Central memory CD8-positive, alpha-beta T cell (primary cell): ENCODE measurements around the gene MED12L.
"Not testable (repeated sequence)": the region's sequence is repeated elsewhere in the genome, so short reads cannot be mapped to it uniquely, and the experiment has no call there.

ENCODE experiments used
- ATAC-seq: fragments of 150-1000 bp; cut with Tn5 transposase; replicated peaks from 2 replicates; pipeline ENCODE4 v1.10.0; 2022; ENCODE audit warnings: mild to moderate bottlenecking, moderate FRiP score, moderate number of reproducible peaks; ENCODE audit not compliant: poor library complexity, severe bottlenecking; ENCODE audit errors: extremely low read depth
- DNase-seq, 2 donors: peaks; one replicate each; pipeline ENCODE4 v3.0.0; 2021; ENCODE audit warnings: low spot score in 2 of 2
- H3K27ac Mint-ChIP-seq: one replicate; pipeline ENCODE4 v1.8.0; 2022; ENCODE audit warnings: low read depth, mild to moderate bottlenecking, moderate library complexity, mixed read lengths
- H3K27me3 Mint-ChIP-seq: one replicate; pipeline ENCODE4 v1.8.0; 2022; ENCODE audit warnings: mixed read lengths
- H3K36me3 Mint-ChIP-seq: one replicate; pipeline ENCODE4 v1.8.0; 2022; ENCODE audit warnings: mild to moderate bottlenecking, moderate library complexity, mixed read lengths; ENCODE audit not compliant: insufficient read depth
- H3K4me1 Mint-ChIP-seq: one replicate; pipeline ENCODE4 v1.8.0; 2022; ENCODE audit warnings: mixed read lengths
- H3K4me3 Mint-ChIP-seq: one replicate; pipeline ENCODE4 v1.8.0; 2022; ENCODE audit warnings: mild to moderate bottlenecking, moderate library complexity, mixed read lengths
- H3K9me3 Mint-ChIP-seq: one replicate; pipeline ENCODE4 v1.8.0; 2022; ENCODE audit warnings: mixed read lengths

MED12L gene

DNA sequence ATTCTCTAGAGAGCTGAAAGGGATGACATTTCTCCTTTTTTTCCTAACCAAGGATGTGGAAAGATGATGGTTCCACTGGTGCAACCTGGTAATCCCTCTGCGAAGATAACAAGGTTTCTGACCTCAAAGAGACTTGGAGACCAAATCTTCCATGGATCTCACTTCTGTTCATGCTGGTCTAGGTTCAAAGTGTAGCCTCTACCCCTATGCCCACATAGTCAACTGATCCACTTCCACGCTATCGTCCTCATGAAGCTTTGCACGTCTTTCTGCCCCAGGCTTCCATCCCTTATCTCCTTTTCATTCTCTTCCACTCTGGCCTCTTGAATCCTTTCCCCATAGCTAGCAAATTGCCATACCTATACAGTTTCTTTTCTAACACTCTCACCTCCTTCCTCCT, 8.8 kb upstream of the MED12L start:
- ATAC-seq (no peak), DNase-seq (no peak)
- Mint-ChIP-seq H3K4me3 (no peak overlapping the region), H3K4me1 (no peaks in the 10 kb centered on the region), H3K36me3 (no peaks in the 10 kb centered on the region), H3K27ac (no peak overlapping the region), H3K9me3 (no peaks in the 10 kb centered on the region), H3K27me3 (peaks cover 31% of the 10 kb centered on the region)

DNA sequence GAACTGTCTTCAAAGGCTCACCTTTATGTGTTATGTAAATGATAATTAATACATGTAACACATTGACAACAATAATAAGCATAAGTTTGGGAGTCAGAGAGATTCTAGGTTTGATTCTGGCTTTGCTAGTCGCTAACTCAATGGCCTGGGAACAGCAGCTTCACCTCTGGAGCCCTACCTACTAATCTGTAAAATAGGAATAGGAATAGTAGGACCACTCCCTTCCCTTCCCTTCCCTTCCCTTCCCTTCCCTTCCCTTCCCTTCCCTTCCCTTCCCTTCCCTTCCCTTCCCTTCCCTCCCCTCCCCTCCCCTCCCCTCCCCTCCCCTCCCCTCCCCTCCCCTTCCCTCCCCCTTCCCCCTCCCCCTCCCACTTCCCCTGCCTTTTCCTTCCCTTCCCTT, 4.4 kb upstream of the MED12L start:
- H3K36me3 Mint-ChIP-seq, H3K27ac Mint-ChIP-seq, H3K4me3 Mint-ChIP-seq, H3K9me3 Mint-ChIP-seq, DNase-seq, ATAC-seq, H3K4me1 Mint-ChIP-seq: not testable (repeated sequence)
- H3K27me3 Mint-ChIP-seq = peaks cover 54% of the 10 kb centered on the region

DNA sequence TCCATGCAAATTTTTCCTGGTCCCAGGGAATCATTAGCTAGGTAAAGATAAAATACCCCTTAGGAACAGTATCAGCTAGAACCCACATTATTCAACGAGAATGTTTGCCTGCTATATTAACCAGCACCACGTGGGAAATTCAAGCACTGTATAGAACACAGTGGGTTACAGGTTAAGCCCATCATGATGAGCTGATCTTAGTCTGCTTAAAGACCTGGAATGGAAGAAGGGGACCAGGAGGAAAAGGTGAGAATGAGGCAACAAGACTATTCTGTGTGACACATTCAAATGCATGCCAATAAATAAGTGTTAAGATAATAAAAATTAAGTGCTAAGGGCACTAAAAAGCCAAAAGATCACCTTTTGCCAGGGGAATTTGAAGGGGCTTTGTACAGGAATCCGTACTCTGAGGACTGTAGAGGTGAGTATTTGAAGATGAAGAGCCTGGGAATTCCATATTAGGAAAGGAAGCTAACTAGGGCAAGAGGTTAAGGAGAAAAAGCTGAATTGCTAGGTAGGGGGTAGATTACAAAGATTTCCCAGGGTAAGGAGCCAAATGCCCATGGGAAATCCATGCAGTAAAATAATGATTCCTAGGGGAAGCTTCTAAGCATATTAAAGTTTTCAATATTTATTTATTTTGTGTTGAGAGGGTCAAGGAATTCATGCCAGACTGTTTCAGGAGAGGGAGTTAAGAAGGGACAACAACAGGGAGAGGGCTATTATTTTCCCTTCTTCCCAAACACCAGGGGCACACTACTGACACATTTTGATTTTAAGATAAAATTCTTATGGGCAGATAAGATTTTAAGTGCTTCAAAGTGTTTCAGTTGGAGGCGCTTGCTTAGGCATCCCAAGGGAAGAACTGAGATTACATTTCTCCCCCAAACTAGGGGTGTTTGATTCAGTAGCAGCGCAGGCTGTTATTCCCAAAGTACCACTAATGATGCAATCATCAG, 2.3 kb upstream of the MED12L start:
- H3K27me3 Mint-ChIP-seq = peaks cover 72% of the 10 kb centered on the region
- no peak for ATAC-seq
- H3K4me1 Mint-ChIP-seq = no peaks in the 10 kb centered on the region
- DNase-seq = no peak
- no peak overlapping the region for H3K27ac Mint-ChIP-seq
- H3K9me3 Mint-ChIP-seq = no peaks in the 10 kb centered on the region
- H3K4me3 Mint-ChIP-seq = no peak overlapping the region
- H3K36me3 Mint-ChIP-seq = peaks cover 4% of the 10 kb centered on the region

DNA sequence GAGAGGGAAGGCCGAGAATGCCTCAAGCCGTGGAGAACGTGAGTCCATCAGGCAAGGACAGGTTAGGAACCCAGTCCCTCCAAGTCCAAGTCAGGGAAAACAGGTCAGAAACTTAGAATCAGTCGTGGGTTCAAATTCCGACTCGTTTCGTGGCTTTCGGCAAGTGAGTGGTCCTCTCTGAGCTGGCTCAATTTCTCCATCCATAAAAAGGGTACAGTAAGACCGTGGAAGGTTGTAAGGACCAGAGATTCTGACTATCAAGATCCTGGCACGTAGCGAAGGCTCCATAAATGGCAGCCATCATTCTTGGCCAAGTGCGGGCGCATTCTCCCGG, 604 bp upstream of the MED12L start:
- Mint-ChIP-seq H3K27me3 (peaks cover 81% of the 10 kb centered on the region), H3K9me3 (no peaks in the 10 kb centered on the region), H3K4me3 (peak overlapping the region; percentile 81), H3K27ac (no peak overlapping the region), H3K4me1 (no peaks in the 10 kb centered on the region), H3K36me3 (peaks cover 4% of the 10 kb centered on the region)
- ATAC-seq (no peak), DNase-seq (no peak)

DNA sequence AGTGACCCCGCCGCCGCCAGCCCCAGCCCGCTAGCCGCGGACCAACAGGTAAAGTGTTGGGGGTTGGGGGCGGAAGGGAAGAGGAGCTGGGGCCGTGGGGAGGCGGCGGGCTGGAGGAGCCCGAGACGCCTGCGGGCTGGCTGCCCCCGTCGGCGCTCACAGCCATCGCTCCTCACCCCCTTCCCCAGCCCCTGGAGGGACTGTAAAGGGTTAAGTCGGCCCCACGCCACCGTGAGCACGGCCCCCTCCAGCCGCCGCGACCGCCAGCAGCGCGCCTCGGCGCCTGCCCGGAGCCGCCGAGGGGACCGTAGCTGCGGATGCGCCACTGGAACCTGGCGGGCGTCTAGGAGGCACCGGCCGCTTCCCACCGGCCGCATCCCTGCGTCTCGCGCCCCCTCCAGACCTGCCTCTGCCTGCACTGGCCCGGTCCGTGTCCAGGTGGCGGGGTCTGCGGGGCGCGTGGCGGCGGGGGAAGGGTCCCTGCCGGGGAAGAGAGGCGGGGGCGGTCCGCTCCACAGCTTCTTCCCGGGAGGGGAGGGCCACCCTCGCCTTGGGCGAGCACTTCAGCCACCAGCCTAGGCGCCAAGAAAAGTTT, 522 bp downstream of the MED12L start:
- Mint-ChIP-seq H3K27ac (no peak overlapping the region), H3K4me3 (peak overlapping the region; percentile 81), H3K4me1 (no peaks in the 10 kb centered on the region), H3K27me3 (peaks cover 81% of the 10 kb centered on the region), H3K9me3 (no peaks in the 10 kb centered on the region), H3K36me3 (peaks cover 4% of the 10 kb centered on the region)
- ATAC-seq (peak; percentile 6), DNase-seq (peak in 1 of 2 donors; percentile 13)

DNA sequence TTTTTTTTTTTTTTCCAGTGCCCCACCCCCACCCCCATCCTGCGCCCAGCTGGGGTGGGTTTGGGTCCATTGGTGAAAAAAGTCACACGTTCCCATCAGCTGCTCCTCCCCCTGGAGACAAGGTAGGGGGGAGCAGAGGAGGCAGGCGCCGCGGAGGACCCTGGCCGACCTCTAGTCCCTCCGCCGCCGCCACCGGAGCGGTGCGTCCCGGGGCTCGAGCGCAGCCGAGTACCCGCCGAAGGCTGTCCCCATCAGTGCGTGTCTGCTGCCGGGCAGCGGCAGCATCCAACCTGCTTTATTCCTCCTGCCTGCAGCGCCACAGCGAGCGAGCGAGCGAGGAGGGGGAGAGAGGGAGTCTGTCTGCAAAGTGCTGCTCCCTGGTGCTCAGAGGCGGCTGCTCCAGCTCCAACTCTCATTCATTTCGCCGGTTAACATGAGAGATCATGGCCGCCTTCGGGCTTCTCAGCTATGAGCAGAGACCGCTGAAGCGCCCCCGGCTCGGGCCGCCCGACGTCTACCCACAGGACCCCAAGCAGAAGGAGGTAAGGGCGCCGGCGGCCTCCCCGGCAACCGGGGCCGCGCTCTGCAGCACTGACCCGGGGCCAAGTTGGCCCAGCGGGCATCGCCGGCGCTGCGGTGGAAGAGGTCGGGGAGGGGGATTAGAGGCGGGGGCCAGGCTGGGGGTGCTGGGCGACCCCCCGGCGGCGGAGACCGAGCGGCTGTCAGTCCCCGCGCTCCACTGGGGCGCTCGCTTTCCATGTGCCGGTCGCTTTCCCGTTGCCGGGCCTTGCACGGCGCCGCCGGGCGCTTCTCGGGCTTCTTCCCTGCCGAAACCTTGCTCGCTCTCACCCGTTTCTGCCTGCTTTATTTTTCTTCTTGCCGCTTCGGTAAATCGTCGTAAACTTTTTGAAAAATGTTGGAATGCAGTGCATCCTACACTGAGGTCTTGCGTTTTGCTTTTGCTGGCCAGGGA, 1.3 kb downstream of the MED12L start:
- Mint-ChIP-seq H3K4me1 (no peaks in the 10 kb centered on the region), H3K27me3 (peaks cover 78% of the 10 kb centered on the region), H3K27ac (no peak overlapping the region), H3K36me3 (peaks cover 4% of the 10 kb centered on the region), H3K4me3 (peak overlapping the region; percentile 81), H3K9me3 (no peaks in the 10 kb centered on the region)
- DNase-seq (peak in 1 of 2 donors; percentile 39), ATAC-seq (peak; percentile 68)

DNA sequence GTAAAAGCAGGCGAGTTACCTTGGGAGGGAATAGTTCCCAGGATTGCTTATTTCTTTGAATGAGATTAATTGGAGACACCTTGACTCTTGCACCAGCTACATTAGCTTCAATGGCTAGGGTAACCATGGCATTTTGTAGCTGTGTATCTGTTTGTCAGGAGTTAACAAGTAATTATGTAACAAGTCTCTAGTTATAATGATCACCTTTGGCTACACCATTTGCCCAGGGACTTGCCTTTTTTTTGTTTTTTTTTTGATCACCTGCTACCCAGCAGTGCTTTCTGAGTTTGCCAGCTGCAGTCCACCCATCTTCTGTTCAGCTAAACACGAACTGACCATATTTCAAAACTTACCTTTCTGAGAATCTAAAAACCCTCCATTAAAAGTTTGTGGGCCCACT, 2.2 kb downstream of the MED12L start:
- DNase-seq (no peak), ATAC-seq (no peak)
- Mint-ChIP-seq H3K27ac (no peak overlapping the region), H3K27me3 (peaks cover 77% of the 10 kb centered on the region), H3K36me3 (peaks cover 4% of the 10 kb centered on the region), H3K4me3 (peak overlapping the region; percentile 81), H3K4me1 (no peaks in the 10 kb centered on the region), H3K9me3 (no peaks in the 10 kb centered on the region)

- no peaks in the 10 kb centered on the region for H3K4me1 Mint-ChIP-seq
- DNase-seq (no peak), ATAC-seq (no peak)
- peaks cover 60% of the 10 kb centered on the region for H3K27me3 Mint-ChIP-seq
- no peak overlapping the region for H3K4me3 Mint-ChIP-seq
- no peaks in the 10 kb centered on the region for H3K9me3 Mint-ChIP-seq
- H3K36me3 Mint-ChIP-seq = peaks cover under 1% of the 10 kb centered on the region
- H3K27ac Mint-ChIP-seq = no peak overlapping the region
Measured at GRCh38 chr3:151091685-151092345, 6.4 kb downstream of the MED12L start.

GRCh38 chr3:151093148-151093547, 7.7 kb downstream of the MED12L start:
- no peak for ATAC-seq
- H3K4me3 Mint-ChIP-seq = no peak overlapping the region
- no peak for DNase-seq
- H3K27ac Mint-ChIP-seq = no peak overlapping the region
- H3K4me1 Mint-ChIP-seq = no peaks in the 10 kb centered on the region
- H3K36me3 Mint-ChIP-seq = no peaks in the 10 kb centered on the region
- H3K9me3 Mint-ChIP-seq = no peaks in the 10 kb centered on the region
- H3K27me3 Mint-ChIP-seq = peaks cover 57% of the 10 kb centered on the region

- H3K4me3 Mint-ChIP-seq = no peak overlapping the region
- no peaks in the 10 kb centered on the region for H3K9me3 Mint-ChIP-seq
- H3K36me3 Mint-ChIP-seq = no peaks in the 10 kb centered on the region
- DNase-seq (no peak), ATAC-seq (no peak)
- peaks cover 57% of the 10 kb centered on the region for H3K27me3 Mint-ChIP-seq
- no peak overlapping the region for H3K27ac Mint-ChIP-seq
- no peaks in the 10 kb centered on the region for H3K4me1 Mint-ChIP-seq
Measured at GRCh38 chr3:151093905-151094304, 8.4 kb downstream of the MED12L start.

GRCh38 chr3:151096716-151097115, 11.3 kb downstream of the MED12L start:
- DNase-seq = no peak
- no peak overlapping the region for H3K4me3 Mint-ChIP-seq
- no peaks in the 10 kb centered on the region for H3K9me3 Mint-ChIP-seq
- H3K27me3 Mint-ChIP-seq = peaks cover 64% of the 10 kb centered on the region
- no peak for ATAC-seq
- H3K27ac Mint-ChIP-seq = no peak overlapping the region
- H3K36me3 Mint-ChIP-seq = no peaks in the 10 kb centered on the region
- no peaks in the 10 kb centered on the region for H3K4me1 Mint-ChIP-seq

DNA sequence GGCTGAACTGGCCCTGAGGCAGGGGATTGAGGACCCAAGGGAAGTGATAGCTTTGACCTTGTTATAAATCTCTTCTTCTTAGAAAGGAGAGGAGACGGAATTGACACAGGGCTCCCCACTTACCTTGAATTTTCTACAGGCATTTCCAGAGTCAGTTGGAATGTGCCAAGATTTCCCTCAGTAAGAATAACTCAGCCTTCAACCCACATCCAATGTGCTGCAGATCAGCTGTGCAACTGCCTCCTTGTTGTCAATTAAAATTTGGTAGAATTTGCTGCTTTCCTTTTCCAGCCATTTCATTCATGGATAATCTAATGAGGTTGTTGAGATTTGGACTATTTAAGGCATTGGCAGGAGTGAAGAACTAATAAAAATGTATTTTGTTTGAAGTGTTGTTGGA, 14.6 kb downstream of the MED12L start:
- ATAC-seq (no peak), DNase-seq (no peak)
- H3K9me3 Mint-ChIP-seq = no peaks in the 10 kb centered on the region
- no peaks in the 10 kb centered on the region for H3K36me3 Mint-ChIP-seq
- H3K27me3 Mint-ChIP-seq = peaks cover 46% of the 10 kb centered on the region
- H3K4me1 Mint-ChIP-seq = no peaks in the 10 kb centered on the region
- no peak overlapping the region for H3K4me3 Mint-ChIP-seq
- no peak overlapping the region for H3K27ac Mint-ChIP-seq
